Trophoblast cell (in vitro differentiated cells and primary cell): ENCODE results near the gene PELO.

Experiments
- DNase-seq, 2 donors: peaks; one replicate each; pipeline ENCODE4 v3.0.0-alpha.2; 2016
- H2AFZ ChIP-seq: 2 replicates; pipeline ENCODE4 v1.6.1; 2013; ENCODE audit warnings: low read length, moderate library complexity, mild to moderate bottlenecking; ENCODE audit not compliant: insufficient read depth, poor library complexity
- H2AK5ac ChIP-seq: 2 replicates; pipeline ENCODE4 v1.6.1; 2013; ENCODE audit warnings: mild to moderate bottlenecking, low read length
- H2BK120ac ChIP-seq: 2 replicates; pipeline ENCODE4 v1.6.1; 2013; ENCODE audit warnings: low read length, mild to moderate bottlenecking, moderate library complexity; ENCODE audit not compliant: insufficient read depth, poor library complexity
- H2BK12ac ChIP-seq: 2 replicates; pipeline ENCODE4 v1.6.1; 2013; ENCODE audit warnings: mild to moderate bottlenecking, low read length, moderate library complexity
- H2BK5ac ChIP-seq: 2 replicates; pipeline ENCODE4 v1.6.1; 2013; ENCODE audit warnings: low read length, low read depth, moderate library complexity, mild to moderate bottlenecking; ENCODE audit not compliant: poor library complexity
- H3K14ac ChIP-seq: 2 replicates; pipeline ENCODE4 v1.6.1; 2013; ENCODE audit warnings: mild to moderate bottlenecking, low read length
- H3K18ac ChIP-seq: 2 replicates; pipeline ENCODE4 v1.6.1; 2013; ENCODE audit warnings: mild to moderate bottlenecking, low read length
- H3K23ac ChIP-seq: 2 replicates; pipeline ENCODE4 v1.6.1; 2013; ENCODE audit warnings: low read length
- H3K27ac ChIP-seq: 2 replicates; pipeline ENCODE4 v1.5.1; 2013; ENCODE audit warnings: low read depth, mild to moderate bottlenecking, inconsistent platforms, low read length, moderate library complexity
- H3K27me3 ChIP-seq: 2 replicates; pipeline ENCODE4 v1.6.1; 2013; ENCODE audit warnings: inconsistent platforms, mild to moderate bottlenecking, low read length, moderate library complexity; ENCODE audit not compliant: insufficient read depth
- H3K36me3 ChIP-seq, 2 experiments: 1 replicate in 1 of 2; 2 replicates in 1 of 2; pipeline ENCODE4 v1.6.1; 2013; ENCODE audit warnings: low read length in 2 of 2, mild to moderate bottlenecking in 2 of 2, moderate library complexity in 1 of 2; ENCODE audit not compliant: insufficient read depth in 2 of 2, control insufficient read depth in 1 of 2
- H3K4ac ChIP-seq: 2 replicates; pipeline ENCODE4 v1.6.1; 2013; ENCODE audit warnings: low read depth, mild to moderate bottlenecking, low read length, moderate library complexity
- H3K4me1 ChIP-seq, 2 experiments: 1 replicate in 1 of 2; 2 replicates in 1 of 2; pipeline ENCODE4 v1.6.1; 2013; ENCODE audit warnings: low read length in 2 of 2, mild to moderate bottlenecking in 2 of 2, moderate library complexity in 1 of 2; ENCODE audit not compliant: insufficient read depth in 2 of 2, control insufficient read depth in 1 of 2
- H3K4me2 ChIP-seq: 2 replicates; pipeline ENCODE4 v1.6.1; 2013; ENCODE audit warnings: inconsistent platforms, mild to moderate bottlenecking, low read length, moderate library complexity
- H3K4me3 ChIP-seq: 2 replicates; pipeline ENCODE4 v1.5.1; 2013; ENCODE audit warnings: mild to moderate bottlenecking, low read depth, low read length, inconsistent platforms
- H3K79me1 ChIP-seq: one replicate; pipeline ENCODE4 v1.6.1; 2013; ENCODE audit warnings: low read length
- H3K79me2 ChIP-seq: 2 replicates; pipeline ENCODE4 v1.6.1; 2013; ENCODE audit warnings: low read length, mild to moderate bottlenecking; ENCODE audit not compliant: control insufficient read depth, insufficient read depth, poor library complexity
- H3K9ac ChIP-seq: 2 replicates; pipeline ENCODE4 v1.6.1; 2013; ENCODE audit warnings: mild to moderate bottlenecking, low read length
- H3K9me3 ChIP-seq: 2 replicates; pipeline ENCODE4 v1.6.1; 2013; ENCODE audit warnings: low read depth, mild to moderate bottlenecking, control low read depth, inconsistent platforms, low read length; ENCODE audit not compliant: insufficient read depth
- H4K12ac ChIP-seq: 2 replicates; pipeline ENCODE4 v1.6.1; 2013; ENCODE audit warnings: low read depth, mild to moderate bottlenecking, low read length, moderate library complexity
- H4K8ac ChIP-seq: 2 replicates; pipeline ENCODE4 v1.6.1; 2013; ENCODE audit warnings: low read depth, mild to moderate bottlenecking, low read length, moderate library complexity
- H4K91ac ChIP-seq: one replicate; pipeline ENCODE4 v1.6.1; 2013; ENCODE audit warnings: low read depth, mild to moderate bottlenecking, low read length, moderate library complexity
- WGBS: extraction: QIAGEN DNeasy Blood & Tissue Kit; methylation state at CpG from one replicate; pipeline ENCODE4 v1.1.7; 2013; ENCODE audit warnings: missing lambda C conversion rate; ENCODE audit not compliant: insufficient read length, insufficient coverage; ENCODE audit errors: extremely low coverage; 5-methylcytosine and 5-hydroxymethylcytosine counted together

PELO gene

GRCh38 chr5:52805615-52806014 lies 17.9 kb downstream of the PELO start:
- Histone ChIP-seq H3K9me3 (no peaks in the 10 kb centered on the region), H3K4me3 (no peak overlapping the region), H4K91ac (no peak overlapping the region), H2BK120ac (no peak overlapping the region), H3K23ac (no peak overlapping the region), H4K12ac (no peak overlapping the region), H2BK5ac (no peak overlapping the region), H3K36me3 (peaks cover 3 to 4% of the 10 kb centered on the region in 2 experiments), H2AK5ac (no peak overlapping the region), H3K18ac (no peak overlapping the region), H3K27ac (no peak overlapping the region), H3K27me3 (no peaks in the 10 kb centered on the region), H2AFZ (no peak overlapping the region), H3K79me1 (peaks cover 7% of the 10 kb centered on the region), H4K8ac (no peak overlapping the region), H3K4ac (no peak overlapping the region), H3K4me1 (peaks cover 5 to 10% of the 10 kb centered on the region in 2 experiments), H3K9ac (no peak overlapping the region), H3K14ac (no peak overlapping the region), H3K4me2 (no peak overlapping the region), H2BK12ac (no peak overlapping the region), H3K79me2 (peaks cover 6% of the 10 kb centered on the region)
- WGBS = no CpG with 5 or more reads among the region's 2 CpGs
- no peak for DNase-seq

DNA sequence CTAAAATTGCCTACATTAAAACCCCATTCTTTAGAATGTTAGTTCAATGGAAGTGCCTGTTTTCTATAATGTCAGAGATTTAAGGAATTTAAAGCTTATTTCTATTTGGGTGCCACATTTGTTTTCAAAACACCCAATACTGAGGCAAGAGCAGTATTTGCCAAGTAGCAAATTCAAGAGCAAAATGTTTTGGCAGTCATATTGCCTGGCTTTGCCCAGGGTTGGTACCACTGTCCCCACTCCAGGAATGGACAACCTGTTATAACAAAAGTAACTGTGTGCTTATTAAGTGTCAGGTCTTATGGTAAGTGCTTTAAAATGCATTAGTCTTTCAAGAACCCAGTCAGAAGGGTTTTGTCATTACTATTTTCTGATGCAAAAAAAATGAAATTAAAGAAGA lies 19.3 kb downstream of the PELO start:
- H4K8ac ChIP-seq = no peak overlapping the region
- no peak overlapping the region for H2BK120ac ChIP-seq
- no peak overlapping the region for H3K14ac ChIP-seq
- peaks cover 5% of the 10 kb centered on the region for H3K79me1 ChIP-seq
- no peak overlapping the region for H2BK5ac ChIP-seq
- H3K27me3 ChIP-seq = no peaks in the 10 kb centered on the region
- H3K27ac ChIP-seq = no peak overlapping the region
- H3K4me2 ChIP-seq = no peak overlapping the region
- no peak overlapping the region for H3K4me3 ChIP-seq
- H3K4me1 ChIP-seq = peaks cover 5 to 8% of the 10 kb centered on the region in 2 experiments
- H3K23ac ChIP-seq = no peak overlapping the region
- H4K91ac ChIP-seq = no peak overlapping the region
- H2AFZ ChIP-seq = no peak overlapping the region
- peak overlapping the region; percentile 80 for H3K9ac ChIP-seq
- no peaks in the 10 kb centered on the region for H3K36me3 ChIP-seq
- peaks cover 2% of the 10 kb centered on the region for H3K79me2 ChIP-seq
- no peak for DNase-seq
- no peak overlapping the region for H3K4ac ChIP-seq
- H4K12ac ChIP-seq = no peak overlapping the region
- no peak overlapping the region for H2AK5ac ChIP-seq
- no peak overlapping the region for H2BK12ac ChIP-seq
- H3K18ac ChIP-seq = no peak overlapping the region
- no peaks in the 10 kb centered on the region for H3K9me3 ChIP-seq

DNA sequence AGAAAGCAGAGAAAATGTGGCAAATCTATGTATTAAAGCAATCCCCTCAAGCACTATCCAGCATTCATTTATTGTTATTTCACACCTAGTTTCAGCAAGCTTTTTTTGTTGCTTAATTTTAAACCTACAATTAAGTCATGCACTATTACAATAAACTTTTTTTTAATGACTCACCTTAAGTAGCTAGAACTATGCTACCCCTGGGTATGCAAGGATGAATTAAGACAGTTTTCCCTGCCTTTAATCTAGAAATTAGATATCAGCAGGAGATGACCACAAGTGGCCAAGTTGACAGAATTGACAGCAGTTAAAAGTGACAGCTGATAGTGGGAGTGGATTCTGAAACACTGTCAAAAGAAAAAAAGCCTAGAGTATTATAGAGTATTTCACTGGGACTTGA lies 20.0 kb downstream of the PELO start:
- peaks cover 2% of the 10 kb centered on the region for H3K79me2 ChIP-seq
- H2BK5ac ChIP-seq = no peak overlapping the region
- no peak overlapping the region for H3K18ac ChIP-seq
- no peak overlapping the region for H4K8ac ChIP-seq
- DNase-seq = no peak
- no peak overlapping the region for H3K4ac ChIP-seq
- no peak overlapping the region for H3K9ac ChIP-seq
- no peak overlapping the region for H2BK120ac ChIP-seq
- no peak overlapping the region for H4K91ac ChIP-seq
- peaks cover 5 to 8% of the 10 kb centered on the region in 2 experiments for H3K4me1 ChIP-seq
- H3K4me2 ChIP-seq = no peak overlapping the region
- H2AK5ac ChIP-seq = no peak overlapping the region
- H3K14ac ChIP-seq = no peak overlapping the region
- no peaks in the 10 kb centered on the region for H3K36me3 ChIP-seq
- no peak overlapping the region for H2BK12ac ChIP-seq
- H3K9me3 ChIP-seq = no peaks in the 10 kb centered on the region
- H3K27me3 ChIP-seq = no peaks in the 10 kb centered on the region
- H3K79me1 ChIP-seq = peaks cover 5% of the 10 kb centered on the region
- no peak overlapping the region for H2AFZ ChIP-seq
- H3K23ac ChIP-seq = no peak overlapping the region
- H3K4me3 ChIP-seq = no peak overlapping the region
- H4K12ac ChIP-seq = no peak overlapping the region
- H3K27ac ChIP-seq = no peak overlapping the region

DNA sequence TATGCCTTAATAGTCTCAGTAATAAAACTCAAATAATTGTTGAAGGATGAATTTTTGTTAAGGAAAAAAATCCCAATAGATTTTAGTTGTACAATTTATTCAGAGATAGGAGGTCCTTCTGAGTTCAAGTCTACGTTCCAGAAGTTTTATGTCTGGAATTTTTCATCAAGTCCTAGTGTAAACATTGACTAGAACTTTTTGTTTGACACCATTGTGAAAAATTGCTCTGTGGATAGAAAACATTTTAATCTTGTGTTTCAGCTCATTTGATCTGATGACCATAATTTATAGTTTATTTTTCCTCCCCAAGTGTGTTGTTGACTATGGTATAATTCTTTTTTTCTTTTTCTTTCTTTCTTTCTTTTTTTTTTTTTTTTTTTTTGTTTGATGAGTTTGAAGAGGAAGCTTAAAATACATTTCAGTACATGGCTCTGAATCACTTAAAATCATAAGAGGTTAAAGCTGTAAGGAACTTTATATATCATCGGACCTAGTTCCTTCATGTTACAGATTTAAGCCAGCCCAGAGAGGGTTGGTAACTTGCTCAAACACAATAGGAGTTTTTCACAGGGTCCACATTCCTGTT lies 20.7 kb downstream of the PELO start:
- Histone ChIP-seq H2BK120ac (no peak overlapping the region), H4K91ac (no peak overlapping the region), H2BK12ac (no peak overlapping the region), H2BK5ac (no peak overlapping the region), H3K4me2 (no peak overlapping the region), H2AK5ac (no peak overlapping the region), H4K8ac (no peak overlapping the region), H4K12ac (no peak overlapping the region), H3K4me1 (peaks cover 5 to 8% of the 10 kb centered on the region in 2 experiments), H3K23ac (no peak overlapping the region), H3K4ac (no peak overlapping the region), H3K79me1 (peaks cover 5% of the 10 kb centered on the region), H3K14ac (no peak overlapping the region), H3K18ac (no peak overlapping the region), H3K79me2 (peaks cover 2% of the 10 kb centered on the region), H3K27me3 (no peaks in the 10 kb centered on the region), H3K36me3 (no peaks in the 10 kb centered on the region), H3K9me3 (no peaks in the 10 kb centered on the region), H3K9ac (no peak overlapping the region), H3K4me3 (no peak overlapping the region), H3K27ac (no peak overlapping the region), H2AFZ (no peak overlapping the region)
- no CpG with 5 or more reads among the region's 2 CpGs for WGBS
- DNase-seq = no peak
